ENCODE results near the gene VCL. TPM values are rescaled to one million over a fixed set of nuclear protein-coding genes. Genes with fewer than 3 reads are reported as not detected.

Gene VCL
- total RNA-seq, 1 experiment from 2014 or later: 176 TPM

GRCh38 chr10:74092372-74092771, 94.5 kb downstream of the VCL start:
- H3K36me3 ChIP-seq (ENCODE audit: insufficient read depth, low read length, poor library complexity, severe bottlenecking): peaks cover 79% of the 10 kb centered on the region
- H3K4me3 ChIP-seq (ENCODE audit: low read depth, low read length, poor library complexity, severe bottlenecking): no peak overlapping the region
- BruUV-seq (replicated peaks): no TSS peak
- CTCF ChIA-PET: no interaction called here
- H3K9me3 ChIP-seq (ENCODE audit: low read depth, low read length, poor library complexity, severe bottlenecking): no peaks in the 10 kb centered on the region
- DNase-seq (ENCODE audit: low spot score): no peak
- H3K27me3 ChIP-seq (replicated peaks; ENCODE audit: insufficient read depth, low read depth, low read length, poor library complexity): no peaks in the 10 kb centered on the region
- POLR2A ChIA-PET (ENCODE audit: low non-redundant PET): no interaction called here
- intact Hi-C loops (cut with micrococcal nuclease; ENCODE audit: unreplicated experiment): no loop called here
- TF ChIP-seq, protein P1, sequence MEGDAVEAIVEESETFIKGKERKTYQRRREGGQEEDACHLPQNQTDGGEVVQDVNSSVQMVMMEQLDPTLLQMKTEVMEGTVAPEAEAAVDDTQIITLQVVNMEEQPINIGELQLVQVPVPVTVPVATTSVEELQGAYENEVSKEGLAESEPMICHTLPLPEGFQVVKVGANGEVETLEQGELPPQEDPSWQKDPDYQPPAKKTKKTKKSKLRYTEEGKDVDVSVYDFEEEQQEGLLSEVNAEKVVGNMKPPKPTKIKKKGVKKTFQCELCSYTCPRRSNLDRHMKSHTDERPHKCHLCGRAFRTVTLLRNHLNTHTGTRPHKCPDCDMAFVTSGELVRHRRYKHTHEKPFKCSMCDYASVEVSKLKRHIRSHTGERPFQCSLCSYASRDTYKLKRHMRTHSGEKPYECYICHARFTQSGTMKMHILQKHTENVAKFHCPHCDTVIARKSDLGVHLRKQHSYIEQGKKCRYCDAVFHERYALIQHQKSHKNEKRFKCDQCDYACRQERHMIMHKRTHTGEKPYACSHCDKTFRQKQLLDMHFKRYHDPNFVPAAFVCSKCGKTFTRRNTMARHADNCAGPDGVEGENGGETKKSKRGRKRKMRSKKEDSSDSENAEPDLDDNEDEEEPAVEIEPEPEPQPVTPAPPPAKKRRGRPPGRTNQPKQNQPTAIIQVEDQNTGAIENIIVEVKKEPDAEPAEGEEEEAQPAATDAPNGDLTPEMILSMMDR (conservative IDR thresholded peaks at IDR 0.05; ENCODE audit: low read depth, low read length): no peak
- no peak for TF ChIP-seq EZH2 (IDR thresholded peaks at IDR 0.05; ENCODE audit: borderline replicate concordance, low read depth, low read length, poor library complexity, severe bottlenecking)
- peaks cover 6% of the 10 kb centered on the region for H3K4me1 ChIP-seq (ENCODE audit: insufficient read depth, low read length, poor library complexity, severe bottlenecking)
- no peak overlapping the region for H3K27ac ChIP-seq (ENCODE audit: low read depth, low read length, poor library complexity, severe bottlenecking)

DNA sequence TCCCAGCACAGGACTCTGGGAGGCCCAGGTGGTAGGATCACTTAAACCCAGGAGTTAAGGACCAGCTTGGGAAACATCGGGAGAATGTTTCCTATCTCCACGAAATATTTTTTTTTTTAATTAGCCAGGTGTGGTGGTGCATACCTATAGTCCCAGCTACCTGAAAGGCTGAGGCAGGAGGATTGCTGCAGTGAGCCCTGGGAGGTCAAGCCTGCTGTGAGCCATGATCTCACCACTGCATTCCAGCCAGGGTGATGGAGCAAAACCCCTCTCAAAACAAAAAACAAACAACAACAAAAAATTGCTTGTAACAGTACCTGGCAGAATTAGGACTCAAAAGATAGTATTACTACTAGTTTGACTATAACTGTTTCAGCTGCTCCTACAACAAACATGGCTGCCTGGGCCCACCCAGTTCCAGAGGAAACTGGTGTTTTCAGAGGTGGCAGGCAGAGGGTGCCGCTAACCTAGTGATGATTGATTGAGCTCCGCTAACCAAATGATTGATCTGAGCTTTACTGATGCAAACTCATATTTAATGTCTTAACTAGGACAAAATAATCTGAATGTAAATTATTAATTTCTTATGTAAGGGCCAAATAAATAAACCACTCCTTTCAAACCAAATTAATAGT, 95.7 kb downstream of the VCL start:
- no peak for TF ChIP-seq EZH2 (IDR thresholded peaks at IDR 0.05; ENCODE audit: borderline replicate concordance, low read depth, low read length, poor library complexity, severe bottlenecking)
- TF ChIP-seq, protein P1 (conservative IDR thresholded peaks at IDR 0.05; ENCODE audit: low read depth, low read length): no peak

GRCh38 chr10:74094231-74094630, 96.3 kb downstream of the VCL start:
- Histone ChIP-seq H3K9me3 (ENCODE audit: low read depth, low read length, poor library complexity, severe bottlenecking) (no peaks in the 10 kb centered on the region), H3K4me3 (ENCODE audit: low read depth, low read length, poor library complexity, severe bottlenecking) (no peak overlapping the region), H3K27me3 (replicated peaks; ENCODE audit: insufficient read depth, low read depth, low read length, poor library complexity) (no peaks in the 10 kb centered on the region), H3K36me3 (ENCODE audit: insufficient read depth, low read length, poor library complexity, severe bottlenecking) (peaks cover 89% of the 10 kb centered on the region), H3K4me1 (ENCODE audit: insufficient read depth, low read length, poor library complexity, severe bottlenecking) (no peaks in the 10 kb centered on the region), H3K27ac (ENCODE audit: low read depth, low read length, poor library complexity, severe bottlenecking) (no peak overlapping the region)
- ChIA-PET CTCF (no interaction called here), POLR2A (ENCODE audit: low non-redundant PET) (no interaction called here)
- intact Hi-C loops (cut with micrococcal nuclease; ENCODE audit: unreplicated experiment): no loop called here
- BruUV-seq (replicated peaks): no TSS peak
- no peak for DNase-seq (ENCODE audit: low spot score)
- no peak for TF ChIP-seq EZH2 (IDR thresholded peaks at IDR 0.05; ENCODE audit: borderline replicate concordance, low read depth, low read length, poor library complexity, severe bottlenecking)
- TF ChIP-seq, protein P1 (conservative IDR thresholded peaks at IDR 0.05; ENCODE audit: low read depth, low read length): no peak

More for the DNA sequence above, 95.7 kb downstream of the VCL start:
- no peak overlapping the region for H3K27ac ChIP-seq (ENCODE audit: low read depth, low read length, poor library complexity, severe bottlenecking)
- no TSS peak for BruUV-seq (replicated peaks)
- intact Hi-C loops (cut with micrococcal nuclease; ENCODE audit: unreplicated experiment): no loop called here
- H3K27me3 ChIP-seq (replicated peaks; ENCODE audit: insufficient read depth, low read depth, low read length, poor library complexity): no peaks in the 10 kb centered on the region
- POLR2A ChIA-PET (ENCODE audit: low non-redundant PET): no interaction called here
- peaks cover 5% of the 10 kb centered on the region for H3K4me1 ChIP-seq (ENCODE audit: insufficient read depth, low read length, poor library complexity, severe bottlenecking)
- no peak overlapping the region for H3K4me3 ChIP-seq (ENCODE audit: low read depth, low read length, poor library complexity, severe bottlenecking)
- DNase-seq (ENCODE audit: low spot score): no peak
- CTCF ChIA-PET: no interaction called here
- peaks cover 86% of the 10 kb centered on the region for H3K36me3 ChIP-seq (ENCODE audit: insufficient read depth, low read length, poor library complexity, severe bottlenecking)
- no peaks in the 10 kb centered on the region for H3K9me3 ChIP-seq (ENCODE audit: low read depth, low read length, poor library complexity, severe bottlenecking)

Measured in A673 (cell line).